ENCODE measurements around the gene TOMM34. TPM values are rescaled to one million over a fixed set of nuclear protein-coding genes. Genes with fewer than 3 reads are reported as not detected.

TOMM34 gene
- total RNA-seq, 2 donors from 2014 or later, result 24.4 to 163 TPM

- intact Hi-C loops (cut with DNase I), result no loop called here
- TF ChIP-seq POLR2AphosphoS5 (IDR thresholded peaks at IDR 0.05) (no peak), POLR2A (IDR thresholded peaks at IDR 0.05) (no peak), CTCF (IDR thresholded peaks at IDR 0.05) (no peak)
- no peak for DNase-seq (ENCODE audit: low spot score)
- no peaks in the 10 kb centered on the region for H3K36me3 ChIP-seq
- no peaks in the 10 kb centered on the region for H3K4me1 ChIP-seq (replicated peaks)
- H3K27me3 ChIP-seq (replicated peaks; ENCODE audit: insufficient read depth), result no peaks in the 10 kb centered on the region
- 98% methylated on average over 8 of the region's 8 CpGs for WGBS
- no peak overlapping the region for H3K27ac ChIP-seq
- no peak overlapping the region for H3K4me3 ChIP-seq
- H3K9me3 ChIP-seq, result no peaks in the 10 kb centered on the region
Measured at GRCh38 chr20:44932916-44933315, 27.3 kb downstream of the TOMM34 start.

GRCh38 chr20:44931911-44932310 lies 28.3 kb downstream of the TOMM34 start:
- Histone ChIP-seq H3K27ac (no peak overlapping the region), H3K9me3 (no peaks in the 10 kb centered on the region), H3K27me3 (replicated peaks; ENCODE audit: insufficient read depth) (no peaks in the 10 kb centered on the region), H3K4me1 (replicated peaks) (no peaks in the 10 kb centered on the region), H3K4me3 (no peak overlapping the region), H3K36me3 (no peaks in the 10 kb centered on the region)
- DNase-seq (ENCODE audit: low spot score), result no peak
- intact Hi-C loops (cut with DNase I), result no loop called here
- TF ChIP-seq CTCF (IDR thresholded peaks at IDR 0.05) (no peak), POLR2A (IDR thresholded peaks at IDR 0.05) (no peak)
- 93% methylated on average over 3 of the region's 3 CpGs for WGBS

- Histone ChIP-seq H3K9me3 (no peaks in the 10 kb centered on the region), H3K27me3 (replicated peaks; ENCODE audit: insufficient read depth) (no peaks in the 10 kb centered on the region), H3K4me3 (no peak overlapping the region), H3K4me1 (replicated peaks) (no peaks in the 10 kb centered on the region), H3K36me3 (no peaks in the 10 kb centered on the region), H3K27ac (no peak overlapping the region)
- DNase-seq (ENCODE audit: low spot score), result no peak
- intact Hi-C loops (cut with DNase I), result no loop called here
- WGBS, result 92% methylated on average over 16 of the region's 18 CpGs
- TF ChIP-seq CTCF (IDR thresholded peaks at IDR 0.05) (no peak), POLR2AphosphoS5 (IDR thresholded peaks at IDR 0.05) (no peak), POLR2A (IDR thresholded peaks at IDR 0.05) (no peak)
Measured at GRCh38 chr20:44930517-44931168, 29.6 kb downstream of the TOMM34 start.

GRCh38 chr20:44928595-44928994 lies 31.6 kb downstream of the TOMM34 start:
- no peak overlapping the region for H3K4me3 ChIP-seq
- TF ChIP-seq POLR2A (IDR thresholded peaks at IDR 0.05), result no peak
- no peak for TF ChIP-seq CTCF (IDR thresholded peaks at IDR 0.05)
- TF ChIP-seq POLR2AphosphoS5 (IDR thresholded peaks at IDR 0.05), result no peak
- no peaks in the 10 kb centered on the region for H3K27me3 ChIP-seq (replicated peaks; ENCODE audit: insufficient read depth)
- no peaks in the 10 kb centered on the region for H3K4me1 ChIP-seq (replicated peaks)
- H3K9me3 ChIP-seq, result no peaks in the 10 kb centered on the region
- DNase-seq (ENCODE audit: low spot score), result no peak
- no peaks in the 10 kb centered on the region for H3K36me3 ChIP-seq
- intact Hi-C loops (cut with DNase I), result no loop called here
- 86% methylated on average over 3 of the region's 3 CpGs for WGBS
- H3K27ac ChIP-seq, result no peak overlapping the region

GRCh38 chr20:44924541-44924940 lies 35.7 kb downstream of the TOMM34 start:
- WGBS, result 67% methylated on average over 4 of the region's 4 CpGs
- no peak for DNase-seq (ENCODE audit: low spot score)
- intact Hi-C loops (cut with DNase I), result no loop called here
- Histone ChIP-seq H3K4me3 (no peak overlapping the region), H3K4me1 (replicated peaks) (no peaks in the 10 kb centered on the region), H3K9me3 (no peaks in the 10 kb centered on the region), H3K36me3 (no peaks in the 10 kb centered on the region), H3K27me3 (replicated peaks; ENCODE audit: insufficient read depth) (no peaks in the 10 kb centered on the region), H3K27ac (no peak overlapping the region)
- TF ChIP-seq POLR2AphosphoS5 (IDR thresholded peaks at IDR 0.05) (no peak), POLR2A (IDR thresholded peaks at IDR 0.05) (no peak), CTCF (IDR thresholded peaks at IDR 0.05) (no peak)

Data from prostate gland (tissue), 2 donors.